IPS-NIHi7 (cell line): ENCODE results near the gene TLK1.
"Not testable (repeated sequence)": the region's sequence is repeated elsewhere in the genome, so short reads cannot be mapped to it uniquely, and the experiment has no call there.

Experiments used
- DNase-seq: peaks from one replicate; pipeline ENCODE4 v3.0.0; 2012; ENCODE audit warnings: mixed read lengths; ENCODE audit errors: extremely low spot score

Gene TLK1

DNA sequence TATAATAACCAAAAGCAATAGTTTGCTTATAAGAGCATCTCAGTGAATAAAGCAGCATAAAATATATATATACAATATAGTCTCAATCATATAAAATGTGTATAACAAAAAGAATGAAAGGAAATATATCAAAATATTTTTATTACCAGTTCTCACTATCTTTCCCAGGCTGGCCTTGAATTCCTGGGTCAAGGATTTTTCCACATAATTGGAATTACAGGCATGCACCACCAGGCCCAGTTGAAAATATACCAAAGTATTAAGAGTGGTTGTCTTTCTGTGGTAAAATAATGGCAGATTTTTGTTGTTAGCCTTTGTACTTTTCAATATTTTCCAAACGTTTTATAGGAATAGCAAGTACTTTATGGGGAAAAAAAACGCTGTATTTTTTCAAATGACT, 8.6 kb upstream of the TLK1 start:
- no peak for DNase-seq

DNA sequence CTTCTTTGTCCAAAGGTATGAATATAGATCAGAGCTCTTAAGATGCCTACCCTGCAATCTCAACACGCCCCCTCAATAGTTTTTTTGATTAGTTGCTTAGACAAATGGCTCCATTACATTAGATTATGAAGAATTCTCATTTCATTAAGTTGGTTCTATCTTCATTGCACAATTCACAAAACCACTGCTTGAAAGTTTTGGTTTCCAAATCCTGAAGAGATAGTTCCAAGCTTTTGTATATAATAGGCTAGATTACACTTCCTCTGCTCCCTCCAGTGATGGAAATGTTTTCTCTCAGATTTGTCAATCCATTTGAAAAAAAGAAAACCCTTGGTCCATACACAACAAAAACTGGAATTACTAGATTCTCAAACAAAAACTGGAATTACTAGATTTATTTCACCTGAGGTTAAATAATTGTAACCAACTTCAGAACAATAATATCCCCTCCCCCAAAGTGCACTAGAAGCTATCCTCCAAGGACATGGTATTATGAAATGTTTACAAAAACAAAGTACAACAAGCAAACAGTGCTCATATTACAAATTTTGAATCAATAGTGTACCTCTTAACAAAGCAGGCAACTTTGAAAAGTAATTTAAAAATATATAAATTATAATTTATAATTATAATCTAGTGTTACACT, 6.8 kb upstream of the TLK1 start:
- DNase-seq, result no peak

DNA sequence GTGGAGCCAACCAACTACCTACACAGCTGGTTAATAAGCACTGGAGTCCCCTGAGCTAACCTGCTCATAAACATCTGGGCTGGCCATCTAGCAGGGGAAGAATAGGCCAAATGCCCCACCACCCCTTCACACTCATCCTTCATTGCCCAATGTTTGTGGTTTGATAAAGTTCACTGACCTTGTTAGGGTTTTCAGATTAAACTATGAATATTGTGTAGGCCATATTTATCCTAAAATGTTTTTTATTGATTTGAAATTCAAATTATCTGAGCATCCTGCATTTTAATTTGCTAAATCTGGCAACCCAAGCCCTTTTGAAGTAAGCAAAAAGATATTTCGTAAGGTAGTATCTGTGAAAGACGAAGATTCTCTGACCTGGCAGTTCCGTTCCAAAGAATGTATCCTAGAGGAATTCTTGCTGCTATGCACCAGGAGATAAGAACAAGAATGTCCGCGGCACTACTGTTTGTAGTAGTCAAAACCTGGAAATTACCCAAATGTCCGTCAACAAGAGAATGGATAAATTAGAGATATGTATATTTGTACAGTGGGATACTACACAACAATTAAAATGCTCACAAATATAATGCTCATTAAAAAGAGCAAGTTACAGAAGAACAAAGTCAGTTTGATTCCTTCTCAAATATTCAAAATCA, 5.8 kb upstream of the TLK1 start:
- DNase-seq, result no peak

DNA sequence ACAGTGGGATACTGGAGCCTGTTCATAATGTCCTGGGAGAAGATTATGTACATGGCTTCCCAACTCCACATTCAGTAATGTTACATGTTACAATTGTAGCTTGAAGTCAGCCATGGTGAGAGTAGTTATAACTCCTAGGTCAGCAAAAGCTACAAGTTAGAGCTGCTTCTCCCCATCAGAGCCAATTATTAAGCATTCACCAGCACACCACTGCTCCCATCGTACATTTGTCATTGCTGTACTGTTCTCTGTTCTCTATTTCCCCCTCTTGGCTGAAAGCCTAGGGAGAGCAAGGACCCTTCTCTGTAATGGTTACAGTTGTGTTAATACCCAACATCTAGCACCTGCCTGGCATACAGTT, 5.3 kb upstream of the TLK1 start:
- no peak for DNase-seq

DNA sequence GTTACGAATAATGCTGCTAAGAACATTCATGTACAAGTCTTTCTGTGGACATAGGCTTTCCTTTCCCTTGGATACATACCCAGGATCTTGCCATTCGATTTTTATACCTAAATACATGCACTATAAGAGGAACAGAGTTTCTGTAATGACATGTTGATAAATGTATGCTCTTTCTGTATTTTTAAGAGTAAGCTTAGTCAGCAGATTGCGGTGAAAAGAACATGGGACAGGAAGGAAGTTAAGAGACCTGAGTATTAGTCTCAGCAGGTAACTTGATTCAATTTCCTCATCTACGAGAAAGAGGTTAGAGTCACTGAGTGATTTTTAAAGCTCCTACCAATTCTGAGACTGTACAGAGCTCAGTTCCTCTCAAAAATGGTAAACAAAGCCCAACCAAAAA, 2.6 kb upstream of the TLK1 start:
- DNase-seq, result no peak

DNA sequence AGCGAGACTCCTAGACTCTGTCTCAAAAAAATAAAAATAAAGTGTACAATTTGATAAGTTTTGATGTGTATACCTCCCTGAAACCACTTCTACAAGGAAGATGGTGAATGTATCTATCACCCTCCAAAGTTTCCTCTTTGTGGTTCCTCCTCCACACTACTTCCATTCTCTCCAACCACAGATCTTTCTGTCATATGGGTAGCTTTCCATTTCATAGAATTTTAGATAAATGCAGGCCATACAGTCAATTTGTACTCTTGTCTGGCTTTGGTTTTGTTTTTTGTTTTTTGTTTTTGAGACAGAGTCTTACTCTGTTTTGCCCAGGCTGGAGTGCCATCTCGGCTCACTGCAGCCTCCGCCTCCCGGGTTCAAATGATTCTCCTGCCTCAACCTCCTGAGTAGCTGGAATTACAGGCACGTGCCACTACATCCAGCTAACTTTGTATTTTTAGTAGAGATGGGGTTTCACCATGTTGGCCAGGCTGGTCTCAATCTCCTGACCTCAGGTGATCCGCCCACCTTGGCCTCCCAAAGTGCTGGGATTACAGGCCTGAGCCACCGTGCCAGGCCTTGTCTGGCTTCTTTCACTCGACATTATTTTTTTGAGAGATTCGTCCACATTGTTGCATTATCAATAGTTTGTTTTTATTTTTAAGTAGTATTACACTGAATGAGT, 2.0 kb upstream of the TLK1 start:
- not testable (repeated sequence) for DNase-seq

DNA sequence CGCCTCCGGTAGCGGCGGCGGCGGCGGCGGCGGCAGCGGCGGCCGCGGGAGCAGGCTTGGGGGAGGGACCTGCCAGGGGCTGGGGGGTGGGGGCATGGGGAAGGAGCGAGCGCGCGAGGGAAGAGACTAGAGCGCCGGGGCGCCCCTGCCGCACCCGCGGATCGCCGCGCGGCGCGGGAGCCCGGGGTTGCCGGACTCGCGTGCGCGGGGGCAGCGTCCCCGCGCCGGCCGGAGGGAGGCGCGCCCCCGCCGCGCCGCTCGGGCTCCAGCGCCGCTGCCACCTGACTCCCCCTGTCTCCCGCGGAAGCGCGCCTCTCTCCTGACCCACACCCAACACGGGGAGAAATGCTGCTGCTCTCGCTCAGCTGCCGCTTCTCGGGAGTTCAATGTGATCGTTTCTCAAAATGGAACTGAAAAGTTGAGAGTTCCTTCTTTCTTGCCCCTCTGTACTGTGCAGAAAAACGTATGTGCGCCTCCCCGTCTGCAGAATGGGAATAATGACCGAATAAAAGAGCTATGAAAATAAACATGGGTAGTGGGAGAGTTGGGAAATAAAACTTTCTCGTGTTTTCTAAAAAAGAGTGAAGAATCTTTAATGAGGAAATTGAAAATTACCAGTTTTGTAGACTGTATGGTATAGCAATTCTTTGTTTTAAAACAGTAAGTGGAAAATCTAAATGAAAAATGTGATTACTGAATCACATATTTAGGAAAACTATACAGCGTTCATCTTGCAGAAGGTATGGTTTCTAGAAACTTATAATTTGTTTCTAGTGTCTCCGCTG, 455 bp upstream of the TLK1 start:
- peak; percentile 76 for DNase-seq

DNA sequence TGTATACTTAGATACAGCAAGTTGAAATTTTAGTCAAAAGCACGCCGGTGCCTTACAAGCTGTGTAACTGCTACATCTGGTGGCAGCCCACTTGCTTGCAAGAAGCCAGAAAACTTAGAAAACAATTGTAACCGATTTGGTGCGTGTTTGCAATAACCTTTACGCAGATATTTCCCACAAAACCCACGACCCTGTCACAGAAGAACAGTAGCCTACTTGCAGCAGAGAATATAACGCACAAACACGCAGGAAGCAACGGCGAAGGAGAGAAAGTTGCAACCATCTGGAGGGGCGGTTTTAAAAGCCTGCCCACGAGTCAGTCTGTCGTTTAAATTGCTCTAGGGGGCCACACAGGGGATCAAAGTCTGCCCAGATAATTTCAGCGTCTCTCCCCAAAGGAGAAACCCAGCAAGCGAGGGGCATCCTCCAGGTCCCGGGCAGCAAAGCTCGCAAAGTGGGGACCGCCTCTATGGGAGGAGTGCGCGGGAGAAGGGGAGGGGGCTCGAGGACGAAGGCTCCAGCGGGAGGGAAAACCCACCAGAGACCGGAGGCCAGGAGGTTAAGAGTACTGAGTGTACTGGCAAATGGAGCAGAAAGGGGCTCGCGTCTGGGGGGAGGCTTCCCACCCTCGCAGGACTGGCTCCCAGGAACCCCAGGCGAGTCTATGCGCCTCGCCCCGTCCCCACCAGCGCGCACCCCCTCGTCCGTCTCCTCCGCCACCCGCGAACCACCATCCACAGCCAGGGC, 1.1 kb downstream of the TLK1 start:
- peak; percentile 39 for DNase-seq

DNA sequence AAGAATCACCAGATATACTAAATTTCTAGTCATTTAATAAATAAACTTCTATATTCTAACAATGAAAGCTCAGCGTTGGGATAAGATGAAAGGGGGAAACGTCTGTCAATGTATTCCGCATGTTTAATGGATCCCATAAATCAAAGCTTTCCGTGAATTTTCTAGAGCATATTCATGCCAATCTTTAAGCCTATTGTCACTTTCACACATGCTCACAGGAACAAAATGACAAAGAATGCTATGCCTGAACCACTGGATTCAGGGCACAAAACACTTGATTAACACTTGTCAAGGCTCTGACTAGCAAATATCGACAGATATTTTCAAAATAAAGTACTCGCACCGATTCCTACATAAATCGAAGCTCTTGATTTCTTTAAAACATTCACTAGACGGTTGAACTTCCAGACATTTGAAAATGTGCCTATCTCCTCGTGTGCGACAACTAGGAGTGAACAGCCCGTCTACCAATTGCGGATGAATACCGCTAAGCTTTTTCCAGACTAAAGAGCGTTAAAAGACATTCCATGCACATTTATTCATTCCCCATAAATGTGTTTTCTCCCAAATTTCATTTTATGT, 1.8 kb downstream of the TLK1 start:
- DNase-seq, result no peak

DNA sequence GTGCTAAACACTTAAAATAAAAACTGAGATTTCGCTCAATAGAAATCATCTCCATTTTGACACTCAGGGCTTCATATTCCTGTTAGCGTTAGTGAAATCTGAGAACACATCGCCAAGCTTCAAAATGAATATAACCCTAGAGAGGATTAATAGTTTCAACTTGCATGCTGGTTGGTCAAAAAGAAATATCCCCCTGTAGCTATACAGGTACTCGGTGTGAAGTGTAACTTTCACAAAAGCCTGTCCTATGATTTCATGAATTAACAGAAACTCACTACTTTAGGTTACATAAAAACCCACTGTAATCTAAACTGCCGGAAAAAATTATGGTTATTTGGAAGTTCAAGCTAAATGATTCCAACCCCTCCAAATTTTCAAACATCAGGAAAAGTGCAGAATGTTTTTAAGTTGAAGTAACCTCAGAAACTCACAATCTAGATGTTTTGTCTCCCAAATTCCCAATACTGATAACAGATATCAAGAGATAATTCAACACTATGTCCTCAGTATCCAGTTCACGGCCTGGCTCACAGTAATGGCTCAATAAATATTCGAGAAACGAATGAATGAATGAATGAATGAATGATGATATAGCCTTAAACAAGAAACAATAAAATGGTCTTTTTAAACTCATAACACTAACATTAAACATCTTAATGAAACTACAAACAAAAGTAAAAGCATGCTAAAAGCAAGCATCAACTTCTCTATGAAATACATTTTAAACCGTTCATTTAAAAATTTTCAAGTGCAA, 2.5 kb downstream of the TLK1 start:
- DNase-seq, result no peak

DNA sequence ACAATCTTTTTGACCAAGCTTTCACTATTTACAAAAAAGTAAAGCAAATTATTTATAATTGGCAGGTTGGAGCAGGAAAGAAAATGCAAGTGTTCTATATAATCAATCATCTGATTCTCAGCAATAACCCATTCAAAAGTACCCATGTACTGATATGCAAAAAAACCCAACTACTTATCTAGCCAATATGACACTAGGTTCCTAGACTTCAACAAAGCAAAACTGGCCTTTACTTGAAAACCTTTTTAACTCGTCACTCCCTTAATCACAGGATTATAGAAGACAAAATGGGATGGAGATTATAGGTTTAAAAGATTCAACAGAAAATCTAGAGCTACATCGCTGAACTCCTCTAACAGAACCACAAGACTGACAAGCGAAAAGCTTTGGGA, 3.6 kb downstream of the TLK1 start:
- DNase-seq, result no peak

DNA sequence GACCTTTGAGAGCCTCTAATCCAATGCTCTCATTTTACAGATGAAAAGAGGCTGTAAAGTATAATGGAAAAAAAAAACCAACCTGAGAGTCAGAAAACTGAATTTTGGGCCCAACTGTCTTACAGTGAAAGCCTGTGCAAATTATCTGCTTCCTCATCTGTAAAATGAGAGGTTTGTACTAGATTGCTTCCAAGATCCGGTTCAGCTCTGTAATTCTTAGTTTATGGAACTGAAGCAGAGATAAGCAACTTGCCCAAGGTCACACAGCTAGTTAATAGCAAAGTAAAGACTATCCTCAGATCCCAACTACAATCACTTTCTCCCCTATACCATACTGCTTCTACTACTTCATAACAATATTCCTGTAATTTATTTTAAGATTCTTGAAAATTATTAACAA, 6.3 kb downstream of the TLK1 start:
- no peak for DNase-seq

DNA sequence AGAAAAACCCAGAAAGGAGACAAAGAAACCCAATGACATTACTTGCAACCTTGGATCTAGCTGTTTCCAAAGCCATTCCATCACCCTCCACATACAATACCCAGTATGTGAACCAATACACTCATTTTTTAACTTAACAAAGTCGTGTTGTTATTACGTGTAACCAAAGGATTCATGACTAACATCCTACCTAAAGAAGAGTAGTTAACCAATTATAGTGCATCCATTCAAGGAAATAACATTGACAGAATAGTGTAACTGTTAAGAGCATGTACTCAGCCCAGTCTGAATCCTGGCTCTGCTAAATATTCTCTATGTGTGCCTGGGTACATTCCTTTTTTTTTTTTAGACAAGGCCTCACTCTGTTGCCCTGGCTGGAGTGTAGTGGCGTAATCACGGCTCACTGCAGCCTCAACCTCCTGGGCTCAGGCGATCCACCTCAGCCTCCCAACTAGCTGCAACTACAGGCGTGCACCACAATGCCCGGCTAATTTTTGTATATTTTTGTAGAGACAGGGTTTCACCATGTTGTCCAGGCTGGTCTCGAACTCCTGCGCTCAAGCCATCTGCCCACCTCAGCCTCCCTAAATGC, 9.9 kb downstream of the TLK1 start:
- DNase-seq, result no peak

DNA sequence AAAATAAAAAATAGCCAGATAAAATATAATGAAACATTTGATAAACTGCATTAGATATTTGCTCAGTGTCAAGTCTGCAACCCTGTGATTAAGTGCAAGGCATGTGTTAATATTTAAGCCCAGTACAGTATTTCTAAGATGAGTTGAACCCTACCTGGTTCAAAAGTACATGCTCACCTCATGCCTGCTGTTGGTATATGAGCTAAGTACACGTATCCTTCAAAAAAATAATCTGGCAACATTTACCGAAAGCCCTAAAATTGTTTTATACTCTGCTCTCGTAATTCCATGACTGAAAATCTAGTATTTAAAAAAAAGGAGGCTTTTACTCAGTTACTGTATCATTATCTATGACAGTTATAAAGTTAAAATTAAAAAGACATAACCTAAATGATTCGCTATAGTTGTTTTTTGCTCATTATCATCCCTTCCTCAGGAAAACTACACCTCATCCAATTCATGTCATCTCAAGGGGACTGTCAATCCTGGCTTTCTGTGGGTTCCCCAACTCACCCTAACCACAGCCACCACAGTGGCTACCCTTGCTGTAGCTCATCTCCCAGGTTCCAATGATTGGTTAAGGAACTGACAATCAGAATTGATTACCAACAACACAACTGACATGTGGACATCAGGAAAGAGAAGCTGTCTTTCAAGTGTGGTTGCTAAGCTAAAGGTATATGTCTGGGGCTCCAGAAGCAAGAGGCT, 10.6 kb downstream of the TLK1 start:
- DNase-seq, result no peak

DNA sequence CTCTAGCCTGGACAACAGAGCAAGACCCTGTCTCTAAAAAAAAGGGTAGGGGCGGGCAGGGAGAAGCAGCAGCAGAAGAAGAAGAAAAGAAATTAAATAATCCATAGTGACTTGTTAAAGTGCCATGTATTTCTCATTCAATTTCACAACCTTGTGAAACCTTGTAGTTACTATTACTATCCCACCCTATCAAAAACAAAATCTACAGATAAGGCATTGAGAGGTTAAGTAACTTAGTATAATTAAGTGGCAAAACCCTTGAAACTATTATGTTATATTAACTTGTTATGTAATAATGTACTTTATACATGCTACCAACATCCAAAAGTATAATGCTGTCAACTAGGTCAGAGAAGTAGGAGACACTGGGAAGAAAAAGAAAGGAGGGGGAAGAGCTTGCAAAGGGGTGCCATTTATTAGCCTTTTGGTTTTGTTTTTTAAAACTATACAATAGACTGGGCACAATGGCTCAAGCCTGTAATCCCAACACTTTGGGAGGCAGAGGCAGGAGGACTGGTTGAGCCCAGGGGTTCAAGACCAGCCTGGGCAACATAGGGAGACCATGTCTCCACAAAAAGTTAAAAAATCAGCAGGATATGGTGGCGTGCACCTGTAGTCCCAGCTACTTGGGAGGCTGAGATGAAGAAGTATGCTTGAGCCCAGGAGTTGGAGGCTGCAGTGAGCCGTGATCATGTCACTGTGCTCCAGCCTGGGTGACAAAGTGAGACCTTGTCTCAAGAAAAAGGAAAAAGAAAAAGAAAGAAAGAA, 11.3 kb downstream of the TLK1 start:
- DNase-seq, result no peak

DNA sequence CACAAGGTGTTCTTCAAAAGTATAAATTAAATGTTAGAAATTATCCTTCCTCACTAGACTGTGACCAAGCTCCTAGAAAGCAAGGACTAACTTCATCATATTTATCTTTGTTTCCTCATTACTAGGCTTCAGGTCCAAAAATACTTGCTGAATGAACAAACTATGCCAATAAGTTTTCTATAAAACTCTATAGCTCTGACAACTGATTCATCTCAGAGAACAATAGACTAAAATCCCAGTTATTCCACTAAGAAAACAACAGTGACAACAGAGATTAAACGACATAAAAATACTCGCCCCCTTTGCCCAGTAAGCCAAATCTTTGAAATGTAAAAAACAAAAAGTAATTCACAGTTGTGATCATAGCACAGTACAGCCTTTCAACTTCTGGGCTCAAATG, 13.6 kb downstream of the TLK1 start:
- DNase-seq, result no peak

DNA sequence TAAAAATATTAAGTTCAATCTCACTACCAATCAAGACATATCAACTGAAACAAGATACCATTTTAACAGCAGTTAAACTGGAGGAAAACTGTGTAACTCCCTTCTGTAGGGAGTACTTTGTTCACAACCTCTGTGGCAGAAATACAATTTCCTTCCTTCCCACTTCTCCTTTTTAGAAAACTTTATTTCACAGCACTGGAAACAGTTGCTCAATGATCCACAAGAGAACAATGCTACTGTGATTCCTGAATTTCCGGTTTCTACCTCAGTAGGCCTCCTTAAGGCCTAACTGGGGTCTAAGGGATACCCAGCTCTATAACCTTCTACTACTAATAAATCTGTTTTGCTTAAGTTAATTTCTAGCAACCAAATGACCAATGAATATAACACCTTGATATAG, 14.1 kb downstream of the TLK1 start:
- DNase-seq, result no peak

DNA sequence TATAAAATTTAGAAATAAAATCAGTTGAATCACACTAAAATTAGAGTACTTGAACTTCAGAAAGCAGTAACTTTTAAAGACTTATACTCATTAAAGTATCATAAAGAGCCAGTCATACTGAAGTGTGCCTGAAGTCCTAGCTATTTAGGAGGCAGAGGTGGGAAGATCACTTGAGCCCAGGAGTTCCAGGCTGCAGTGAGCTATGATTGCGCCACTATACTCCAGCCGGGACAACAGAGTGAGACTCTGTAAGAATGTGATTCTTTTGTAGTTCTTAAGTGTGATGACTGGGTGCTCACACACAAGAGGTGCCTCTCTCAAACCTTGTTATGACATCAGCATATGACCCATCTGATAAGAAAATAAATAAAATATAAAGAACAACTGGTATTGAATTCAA, 14.6 kb downstream of the TLK1 start:
- DNase-seq, result no peak

DNA sequence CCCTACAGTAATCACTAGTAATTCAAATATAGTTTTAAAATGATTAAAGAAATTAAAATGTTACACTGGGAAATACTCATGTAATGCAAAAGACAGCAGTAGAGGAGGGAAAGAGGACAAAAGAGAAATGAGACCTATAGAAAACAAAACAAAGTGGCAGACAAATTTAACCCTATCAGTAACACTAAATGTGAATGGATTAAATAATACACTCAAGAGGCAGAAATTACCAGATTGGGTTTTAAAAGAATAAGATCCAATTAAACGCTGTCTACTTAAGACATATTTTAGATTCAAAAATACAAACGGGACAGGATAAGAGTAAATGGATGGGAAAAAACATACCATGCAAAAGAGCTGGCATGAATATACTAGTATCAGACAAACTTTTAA, 17.0 kb downstream of the TLK1 start:
- DNase-seq, result no peak
